GM12878 (cell line): ENCODE measurements around the gene OGFOD2. TPM values are rescaled to one million over a fixed set of nuclear protein-coding genes. Genes with fewer than 3 reads are reported as not detected.

ENCODE experiments used
- ATAC-seq: fragments of 200-7000 bp; cut with Tn5 transposase; 3 replicates; pipeline ENCODE4 v1.9.1; 2020; ENCODE audit warnings: mild to moderate bottlenecking, moderate library complexity
- BruUV-seq: library from RNA; stranded (reverse); fragments of 400-500 nt; replicated peaks from 2 replicates; lab custom pipeline; 2021; lab: Mats Ljungman, UMichigan
- CTCF ChIA-PET: fragments of 300-600 bp; sonication (Branson Sonifier 250); formaldehyde crosslinking; extraction: SDS; loops from one replicate; lab custom pipeline; 2021; ENCODE audit warnings: inconsistent platforms; lab: Yijun Ruan, JAX
- POLR2A ChIA-PET: fragments of 350-600 bp; formaldehyde crosslinking; extraction: SDS; loops from one replicate; lab custom pipeline; 2021; ENCODE audit warnings: inconsistent platforms; lab: Charles Lee
- RAD21 ChIA-PET: fragments of 300-600 bp; sonication (Branson Sonifier 250); formaldehyde crosslinking; loops from one replicate; lab custom pipeline; 2023; ENCODE audit warnings: antibody characterized with exemption; ENCODE audit not compliant: unreplicated experiment; lab: Charles Lee
- SMC1A ChIA-PET: fragments of 300-600 bp; sonication (Branson Sonifier 250); formaldehyde crosslinking; loops from one replicate; lab custom pipeline; 2023; ENCODE audit not compliant: unreplicated experiment, uncharacterized antibody; lab: Charles Lee
- DNase-seq: peaks from one replicate; pipeline ENCODE4 v3.0.0-alpha.2; 2011; ENCODE audit warnings: low read depth, low spot score
- FAIRE-seq: peaks from 3 replicates; lab custom pipeline; 2011; peaks lifted over from hg19 to GRCh38; lab: Jason Lieb, UNC
- H2AFZ ChIP-seq: 2 replicates; pipeline ENCODE4 v1.6.0; 2011; ENCODE audit warnings: low read depth, low read length, control low read depth; ENCODE audit not compliant: control insufficient read depth
- H3K27ac ChIP-seq: 2 replicates; pipeline ENCODE4 v1.5.1; 2011; ENCODE audit warnings: control low read depth; ENCODE audit not compliant: control insufficient read depth, insufficient read depth
- H3K27me3 ChIP-seq, 2 experiments: replicated peaks in 1 of 2; 2 replicates each; pipeline versions ENCODE4 v1.6.0 to v1.6.1; 2011; ENCODE audit warnings: low read length in 1 of 2; ENCODE audit not compliant: control insufficient read depth in 2 of 2, insufficient read depth in 2 of 2
- H3K36me3 ChIP-seq, 2 experiments: 2 replicates each; pipeline ENCODE4 v1.5.1; 2011; ENCODE audit warnings: low read length in 1 of 2; ENCODE audit not compliant: control insufficient read depth in 2 of 2, insufficient read depth in 2 of 2
- H3K4me1 ChIP-seq: 2 replicates; pipeline ENCODE4 v1.6.1; 2011; ENCODE audit warnings: mild to moderate bottlenecking, low read length, moderate library complexity, mixed read lengths; ENCODE audit not compliant: control insufficient read depth, insufficient read depth
- H3K4me2 ChIP-seq: 2 replicates; pipeline ENCODE4 v1.6.0; 2011; ENCODE audit warnings: control low read depth; ENCODE audit not compliant: control insufficient read depth, insufficient read depth
- H3K4me3 ChIP-seq: fragments of 200-600 bp; sonication (generic); 2 replicates; pipeline ENCODE4 v1.5.1; 2016
- H3K79me2 ChIP-seq: 2 replicates; pipeline ENCODE4 v1.6.0; 2011; ENCODE audit warnings: low read length; ENCODE audit not compliant: control insufficient read depth, insufficient read depth
- H3K9ac ChIP-seq: 2 replicates; pipeline ENCODE4 v1.8.0; 2011; ENCODE audit warnings: low read length, control low read depth, mixed read lengths; ENCODE audit not compliant: control insufficient read depth, insufficient read depth
- H3K9me3 ChIP-seq: replicated peaks from 3 replicates; pipeline ENCODE4 v1.5.1; 2011; ENCODE audit warnings: mild to moderate bottlenecking, low read length; ENCODE audit not compliant: control insufficient read depth, insufficient read depth
- H4K20me1 ChIP-seq: 2 replicates; pipeline ENCODE4 v1.6.0; 2011; ENCODE audit not compliant: control insufficient read depth, insufficient read depth
- ATF7 ChIP-seq: fragments of 450-650 bp; IDR thresholded peaks from 2 replicates; pipeline ENCODE4 v1.6.1; 2016; ENCODE audit warnings: low read depth, mild to moderate bottlenecking
- CHD2 ChIP-seq: IDR thresholded peaks from 2 replicates; pipeline ENCODE4 v1.6.1; 2011; ENCODE audit warnings: low read depth, low read length, improper control_type of control experiment, borderline replicate concordance
- ETV6 ChIP-seq, 2 experiments: fragments of 450-650 bp in 1 of 2; IDR thresholded peaks in 1 of 2; conservative IDR thresholded peaks in 1 of 2; 2 replicates each; pipeline ENCODE4 v1.6.1; 2014; ENCODE audit warnings: antibody characterized with exemption in 1 of 2, borderline replicate concordance in 1 of 2, low read depth in 1 of 2, mild to moderate bottlenecking in 1 of 2, moderate library complexity in 1 of 2
- FOXM1 ChIP-seq: IDR thresholded peaks from 2 replicates; pipeline ENCODE4 v1.6.1; 2012; ENCODE audit warnings: low read depth, mild to moderate bottlenecking, inconsistent platforms, low read length, moderate library complexity
- GABPA ChIP-seq: IDR thresholded peaks from 2 replicates; pipeline ENCODE4 v1.6.1; 2014; ENCODE audit warnings: antibody characterized with exemption, low read depth, mild to moderate bottlenecking, inconsistent platforms
- JUNB ChIP-seq: IDR thresholded peaks from 2 replicates; pipeline ENCODE4 v1.6.1; 2016; ENCODE audit warnings: antibody characterized with exemption, mild to moderate bottlenecking
- LARP7 ChIP-seq: fragments of 450-650 bp; IDR thresholded peaks from 2 replicates; pipeline ENCODE4 v1.6.1; 2017; ENCODE audit warnings: mild to moderate bottlenecking
- MEF2A ChIP-seq: IDR thresholded peaks from 2 replicates; pipeline ENCODE4 v1.6.1; 2011; ENCODE audit warnings: low read depth, mild to moderate bottlenecking, low read length, moderate library complexity; ENCODE audit not compliant: insufficient read depth
- MYB ChIP-seq: fragments of 150-350 bp; IDR thresholded peaks from 2 replicates; pipeline ENCODE4 v1.6.1; 2014; ENCODE audit warnings: mild to moderate bottlenecking, low read depth, low read length, borderline replicate concordance
- MYC ChIP-seq: IDR thresholded peaks from 2 replicates; pipeline ENCODE4 v1.6.1; 2011; ENCODE audit warnings: mild to moderate bottlenecking, low read length, moderate library complexity, inconsistent platforms; ENCODE audit not compliant: insufficient read depth, insufficient replicate concordance, insufficient read length, severe bottlenecking
- NR2C2 ChIP-seq: IDR thresholded peaks from 2 replicates; pipeline ENCODE4 v1.6.1; 2011; ENCODE audit warnings: borderline replicate concordance, low read depth; ENCODE audit not compliant: control insufficient read depth, insufficient read length
- RELB ChIP-seq: fragments of 450-650 bp; IDR thresholded peaks from 2 replicates; pipeline ENCODE4 v1.6.1; 2017; ENCODE audit warnings: low read depth, mild to moderate bottlenecking, moderate library complexity
- SP1 ChIP-seq: IDR thresholded peaks from one replicate; pipeline ENCODE4 v1.6.1; 2011; ENCODE audit warnings: low read depth, low read length
- SREBF1 ChIP-seq: IDR thresholded peaks from 2 replicates; pipeline ENCODE4 v1.6.1; 2012; ENCODE audit warnings: mild to moderate bottlenecking, low read length
- TAF1 ChIP-seq: IDR thresholded peaks from 2 replicates; pipeline ENCODE4 v1.6.1; 2011; ENCODE audit warnings: mild to moderate bottlenecking, low read depth, low read length, borderline replicate concordance
- TBL1XR1 ChIP-seq: IDR thresholded peaks from 2 replicates; pipeline ENCODE4 v1.6.1; 2012; ENCODE audit warnings: low read depth, low read length, improper control_type of control experiment
- ZBED1 ChIP-seq: IDR thresholded peaks from 2 replicates; pipeline ENCODE4 v1.6.1; 2016; ENCODE audit warnings: borderline replicate concordance
- ZSCAN29 ChIP-seq: fragments of 450-650 bp; IDR thresholded peaks from 2 replicates; pipeline ENCODE4 v1.6.1; 2017; ENCODE audit warnings: mild to moderate bottlenecking, moderate library complexity
- WGBS: methylation state at CpG from one replicate; pipeline ENCODE4 v1.1.6; 2016; ENCODE audit warnings: low lambda C conversion rate; ENCODE audit not compliant: insufficient replicate concordance, insufficient coverage; ENCODE audit errors: missing lambda C conversion rate; 5-methylcytosine and 5-hydroxymethylcytosine counted together
- in situ Hi-C: fragments of 300-500 bp; cut with MboI; formaldehyde crosslinking; loops from 9 replicates; pipeline ENCODE4 v1.14.3; 2018; ENCODE audit warnings: mixed read lengths
- intact Hi-C: fragments of 100-400 bp; cut with micrococcal nuclease; formaldehyde crosslinking; loops from one replicate; pipeline ENCODE4 v1.14.2; 2022; ENCODE audit not compliant: unreplicated experiment
- polyA plus RNA-seq, 11 experiments: library from polyadenylated mRNA; depleted of rRNA in 4 of 11; unstranded in 6 of 11; stranded (reverse) in 5 of 11; fragments of >200 nt; fragmentation: Nextera tagmentation in 4 of 11; fragmentation: Illumina TruSeq in 1 of 11; extraction: Ambion mirVana in 4 of 11; extraction: Trizol in 1 of 11; gene quantifications; 1 replicate in 1 of 11; 2 replicates in 10 of 11; pipeline versions ENCODE4 v1.2.1 to v1.2.3, GENCODE V29; 2011 to 2016; ENCODE audit warnings: inconsistent platforms in 2 of 11, missing spikeins in 2 of 11, low read depth in 1 of 11
- total RNA-seq, 4 experiments: library from RNA; depleted of rRNA in 3 of 4; stranded (reverse); fragments of >200 nt in 3 of 4; fragmentation: Illumina TruSeq in 1 of 4; extraction: Trizol in 1 of 4; gene quantifications; 2 replicates each; pipeline versions ENCODE4 v1.2.1 to v1.2.3, GENCODE V29; 2013 to 2021
- TF ChIP-seq, protein P1 (sequence below): IDR thresholded peaks from 2 replicates; pipeline ENCODE4 v1.6.1; 2011; ENCODE audit warnings: low read depth, low read length, improper control_type of control experiment, borderline replicate concordance
- TF ChIP-seq, protein P2 (sequence below): fragments of 450-650 bp; formaldehyde crosslinking; IDR thresholded peaks from 2 replicates; pipeline ENCODE4 v1.4.0; 2020; ENCODE audit warnings: mild to moderate bottlenecking, moderate library complexity

Gene OGFOD2
- total and polyA plus RNA-seq, 10 of the 15 experiments (the other 5 are each of a cell fraction or from before 2014, with no cell fraction given) = 0.93 to 29.2 (median 16.3) TPM

DNA sequence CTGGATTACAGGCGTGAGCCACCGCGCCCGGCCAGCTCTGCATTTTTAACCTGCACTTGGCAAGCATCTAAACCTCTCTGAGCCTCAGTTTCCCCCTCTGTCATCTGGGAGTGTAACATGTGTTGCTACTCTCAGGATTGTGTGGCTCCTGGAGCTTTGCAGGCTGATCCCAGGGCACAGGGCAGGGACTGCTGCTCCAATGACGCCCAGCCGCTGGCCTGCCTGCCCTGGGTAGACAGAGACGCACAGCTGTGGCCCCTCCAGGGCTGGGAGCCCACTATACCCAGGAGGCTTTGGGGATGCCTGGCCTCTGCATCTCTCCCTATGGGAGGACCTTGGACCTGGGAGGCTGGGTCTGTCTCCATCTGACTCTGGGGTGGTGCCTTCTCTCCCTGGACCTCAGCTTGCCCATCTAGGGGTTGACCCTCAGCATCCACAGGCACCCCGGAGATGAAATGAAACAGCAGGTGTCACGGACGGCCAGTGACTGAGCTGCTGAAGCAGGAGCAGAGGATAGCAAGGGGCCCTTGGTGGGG lies 19.2 kb downstream of the OGFOD2 start:
- Histone ChIP-seq H3K4me2 (no peak overlapping the region), H3K9me3 (no peaks in the 10 kb centered on the region), H3K27me3 (no peaks in the 10 kb centered on the region; a peak in 1 of 4 replicates), H4K20me1 (no peaks in the 10 kb centered on the region), H2AFZ (no peak overlapping the region), H3K36me3 (no peaks in the 10 kb centered on the region), H3K9ac (no peak overlapping the region), H3K27ac (no peak overlapping the region), H3K4me3 (no peak overlapping the region), H3K79me2 (no peaks in the 10 kb centered on the region), H3K4me1 (peaks cover 9% of the 10 kb centered on the region)
- FAIRE-seq (no peak), DNase-seq (no peak), ATAC-seq (no peak)
- TF ChIP-seq, protein P1, sequence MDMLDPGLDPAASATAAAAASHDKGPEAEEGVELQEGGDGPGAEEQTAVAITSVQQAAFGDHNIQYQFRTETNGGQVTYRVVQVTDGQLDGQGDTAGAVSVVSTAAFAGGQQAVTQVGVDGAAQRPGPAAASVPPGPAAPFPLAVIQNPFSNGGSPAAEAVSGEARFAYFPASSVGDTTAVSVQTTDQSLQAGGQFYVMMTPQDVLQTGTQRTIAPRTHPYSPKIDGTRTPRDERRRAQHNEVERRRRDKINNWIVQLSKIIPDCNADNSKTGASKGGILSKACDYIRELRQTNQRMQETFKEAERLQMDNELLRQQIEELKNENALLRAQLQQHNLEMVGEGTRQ = no peak
- TF ChIP-seq NR2C2 (no peak), GABPA (no peak), LARP7 (no peak), ZSCAN29 (no peak), TBL1XR1 (no peak), TAF1 (no peak), MYC (no peak), ZBED1 (no peak), SREBF1 (no peak), ATF7 (no peak), SP1 (no peak), MEF2A (no peak), MYB (no peak), FOXM1 (no peak), JUNB (no peak), CHD2 (no peak), RELB (no peak), ETV6 (conservative IDR thresholded peaks at IDR 0.05 in 1 of 2, IDR thresholded peaks at IDR 0.05 in 1 of 2; ENCODE audit: borderline replicate concordance in 1 of 2, low read depth in 1 of 2) (no peak)
- TF ChIP-seq, protein P2, sequence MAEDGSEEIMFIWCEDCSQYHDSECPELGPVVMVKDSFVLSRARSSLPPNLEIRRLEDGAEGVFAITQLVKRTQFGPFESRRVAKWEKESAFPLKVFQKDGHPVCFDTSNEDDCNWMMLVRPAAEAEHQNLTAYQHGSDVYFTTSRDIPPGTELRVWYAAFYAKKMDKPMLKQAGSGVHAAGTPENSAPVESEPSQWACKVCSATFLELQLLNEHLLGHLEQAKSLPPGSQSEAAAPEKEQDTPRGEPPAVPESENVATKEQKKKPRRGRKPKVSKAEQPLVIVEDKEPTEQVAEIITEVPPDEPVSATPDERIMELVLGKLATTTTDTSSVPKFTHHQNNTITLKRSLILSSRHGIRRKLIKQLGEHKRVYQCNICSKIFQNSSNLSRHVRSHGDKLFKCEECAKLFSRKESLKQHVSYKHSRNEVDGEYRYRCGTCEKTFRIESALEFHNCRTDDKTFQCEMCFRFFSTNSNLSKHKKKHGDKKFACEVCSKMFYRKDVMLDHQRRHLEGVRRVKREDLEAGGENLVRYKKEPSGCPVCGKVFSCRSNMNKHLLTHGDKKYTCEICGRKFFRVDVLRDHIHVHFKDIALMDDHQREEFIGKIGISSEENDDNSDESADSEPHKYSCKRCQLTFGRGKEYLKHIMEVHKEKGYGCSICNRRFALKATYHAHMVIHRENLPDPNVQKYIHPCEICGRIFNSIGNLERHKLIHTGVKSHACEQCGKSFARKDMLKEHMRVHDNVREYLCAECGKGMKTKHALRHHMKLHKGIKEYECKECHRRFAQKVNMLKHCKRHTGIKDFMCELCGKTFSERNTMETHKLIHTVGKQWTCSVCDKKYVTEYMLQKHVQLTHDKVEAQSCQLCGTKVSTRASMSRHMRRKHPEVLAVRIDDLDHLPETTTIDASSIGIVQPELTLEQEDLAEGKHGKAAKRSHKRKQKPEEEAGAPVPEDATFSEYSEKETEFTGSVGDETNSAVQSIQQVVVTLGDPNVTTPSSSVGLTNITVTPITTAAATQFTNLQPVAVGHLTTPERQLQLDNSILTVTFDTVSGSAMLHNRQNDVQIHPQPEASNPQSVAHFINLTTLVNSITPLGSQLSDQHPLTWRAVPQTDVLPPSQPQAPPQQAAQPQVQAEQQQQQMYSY (CRISPR knock-in tag) = no peak
- WGBS = 47% methylated on average over 10 of the region's 10 CpGs
- SMC1A ChIA-PET = no interaction called here
- in situ Hi-C loops (no loop called here), intact Hi-C loops (no loop called here)
- RAD21 ChIA-PET = no interaction called here
- CTCF ChIA-PET = interaction anchor here (1.2 to 2.7 kb wide), 2 partner anchors 159 to 244 kb away, joined by 3 to 11 read pairs; no protein-coding TSS in a partner anchor
- POLR2A ChIA-PET = interaction anchor here (0.5 to 1.0 kb wide), 5 partner anchors 52 to 1022 kb away, joined by 3 to 4 read pairs (median 3); no protein-coding TSS in a partner anchor
- no TSS peak for BruUV-seq
